ENCODE data around the gene OR2AG1.

OR2AG1 gene

GRCh38 chr11:6812390-6813005 lies 29.7 kb downstream of the OR2AG1 start:
- TF ChIP-seq FOXM1 (IDR thresholded peaks at IDR 0.05; ENCODE audit: borderline replicate concordance, low read depth) (no peak), CEBPB (IDR thresholded peaks at IDR 0.05) (no peak), CREB1 (IDR thresholded peaks at IDR 0.05; ENCODE audit: low read depth) (no peak), TAF1 (IDR thresholded peaks at IDR 0.05; ENCODE audit: low read depth) (no peak), RAD21 (IDR thresholded peaks at IDR 0.05; ENCODE audit: low read depth) (peak; percentile 70), REST (IDR thresholded peaks at IDR 0.05; ENCODE audit: low read depth) (no peak), EP300 (IDR thresholded peaks at IDR 0.05; ENCODE audit: borderline replicate concordance) (no peak), NFIC (IDR thresholded peaks at IDR 0.05) (no peak)

DNA sequence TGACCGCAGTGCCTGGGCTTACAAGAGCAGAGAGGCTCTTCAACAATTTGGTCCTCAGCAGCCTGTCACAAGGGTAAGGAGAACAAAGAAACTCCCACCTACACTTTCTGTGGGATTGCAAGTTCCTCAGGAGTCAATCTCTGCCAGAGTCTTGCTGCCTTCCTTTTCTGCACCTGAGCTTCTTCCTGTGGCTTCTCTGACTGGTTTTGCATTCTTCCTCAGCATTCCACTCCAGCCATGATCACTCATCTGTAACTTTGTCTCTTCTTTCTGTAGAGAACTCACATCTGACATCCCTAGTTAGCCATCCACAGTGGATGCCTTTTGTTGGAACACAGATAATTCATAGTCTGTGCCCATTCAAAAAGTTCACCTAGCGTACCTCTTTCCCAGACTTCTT lies 30.8 kb downstream of the OR2AG1 start:
- TF ChIP-seq FOXM1 (IDR thresholded peaks at IDR 0.05; ENCODE audit: borderline replicate concordance, low read depth) (no peak), EP300 (IDR thresholded peaks at IDR 0.05; ENCODE audit: borderline replicate concordance) (no peak), TEAD4 (IDR thresholded peaks at IDR 0.05) (no peak), EGR1 (IDR thresholded peaks at IDR 0.05) (no peak), NFIC (IDR thresholded peaks at IDR 0.05) (no peak), USF1 (IDR thresholded peaks at IDR 0.05) (no peak), REST (IDR thresholded peaks at IDR 0.05; ENCODE audit: low read depth) (no peak), CEBPB (IDR thresholded peaks at IDR 0.05) (no peak), ZBTB7A (IDR thresholded peaks at IDR 0.05; ENCODE audit: low read depth) (no peak), CREB1 (IDR thresholded peaks at IDR 0.05; ENCODE audit: low read depth) (no peak), YY1 (IDR thresholded peaks at IDR 0.05; ENCODE audit: low read depth) (no peak), TAF1 (IDR thresholded peaks at IDR 0.05; ENCODE audit: low read depth) (no peak), RAD21 (IDR thresholded peaks at IDR 0.05; ENCODE audit: low read depth) (no peak)
- TF ChIP-seq, protein P1, sequence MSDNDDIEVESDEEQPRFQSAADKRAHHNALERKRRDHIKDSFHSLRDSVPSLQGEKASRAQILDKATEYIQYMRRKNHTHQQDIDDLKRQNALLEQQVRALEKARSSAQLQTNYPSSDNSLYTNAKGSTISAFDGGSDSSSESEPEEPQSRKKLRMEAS (IDR thresholded peaks at IDR 0.05): no peak

DNA sequence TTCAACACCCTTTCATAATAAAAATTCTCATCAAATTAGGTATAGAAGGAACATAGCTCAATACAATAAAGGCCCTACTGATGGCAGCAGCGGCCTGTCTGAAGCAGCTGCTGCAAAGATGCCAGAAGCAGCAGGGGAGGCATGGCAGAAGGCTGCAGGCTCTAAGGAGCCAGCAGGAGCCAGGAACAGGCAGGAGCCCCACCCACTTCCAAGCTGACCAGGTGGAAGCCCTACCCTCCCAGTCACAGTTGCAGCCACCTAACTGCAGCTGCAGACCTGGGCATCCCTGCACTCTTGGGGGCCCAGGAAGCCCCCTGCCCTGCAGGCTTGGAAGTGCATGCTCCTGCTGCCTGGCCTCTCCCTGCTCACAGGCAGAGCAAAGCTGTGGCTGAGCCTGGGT lies 34.9 kb downstream of the OR2AG1 start:
- no peak for TF ChIP-seq ZBTB7A (IDR thresholded peaks at IDR 0.05; ENCODE audit: low read depth)
- peak; percentile 54 for TF ChIP-seq RAD21 (IDR thresholded peaks at IDR 0.05; ENCODE audit: low read depth)

GRCh38 chr11:6818967-6819366 lies 36.1 kb downstream of the OR2AG1 start:
- no peak for TF ChIP-seq RAD21 (IDR thresholded peaks at IDR 0.05; ENCODE audit: low read depth)
- TF ChIP-seq USF1 (IDR thresholded peaks at IDR 0.05): no peak
- no peak for TF ChIP-seq REST (IDR thresholded peaks at IDR 0.05; ENCODE audit: low read depth)
- no peak for TF ChIP-seq EP300 (IDR thresholded peaks at IDR 0.05; ENCODE audit: borderline replicate concordance)
- TF ChIP-seq EGR1 (IDR thresholded peaks at IDR 0.05): no peak
- TF ChIP-seq FOXM1 (IDR thresholded peaks at IDR 0.05; ENCODE audit: borderline replicate concordance, low read depth): no peak
- no peak for TF ChIP-seq TCF12 (IDR thresholded peaks at IDR 0.05; ENCODE audit: low read depth)
- TF ChIP-seq NFIC (IDR thresholded peaks at IDR 0.05): no peak
- TF ChIP-seq TEAD4 (IDR thresholded peaks at IDR 0.05): no peak
- TF ChIP-seq CEBPB (IDR thresholded peaks at IDR 0.05): no peak
- TF ChIP-seq ZBTB7A (IDR thresholded peaks at IDR 0.05; ENCODE audit: low read depth): no peak
